Prostate gland (tissue), 2 donors: ENCODE results near the gene WDR93.

Experiments used
- POLR2A ChIP-seq: fragments of 450-650 bp; IDR thresholded peaks from one replicate; pipeline ENCODE4 v1.6.1; 2016; ENCODE audit warnings: antibody characterized with exemption, mild to moderate bottlenecking
- POLR2AphosphoS5 ChIP-seq: sonication (generic); formaldehyde crosslinking; IDR thresholded peaks from one replicate; pipeline ENCODE4 v1.6.1; 2017; ENCODE audit warnings: antibody characterized with exemption
- TF ChIP-seq, protein P1 (sequence below), 4 experiments: fragments of 200-600 bp in 2 of 4; fragments of 450-650 bp in 2 of 4; sonication (generic) in 2 of 4; IDR thresholded peaks; 1 replicate in 3 of 4; 2 replicates in 1 of 4; pipeline ENCODE4 v1.5.1; 2016 to 2019; ENCODE audit warnings: antibody characterized with exemption in 4 of 4, mild to moderate bottlenecking in 2 of 4, moderate library complexity in 2 of 4

DNA sequence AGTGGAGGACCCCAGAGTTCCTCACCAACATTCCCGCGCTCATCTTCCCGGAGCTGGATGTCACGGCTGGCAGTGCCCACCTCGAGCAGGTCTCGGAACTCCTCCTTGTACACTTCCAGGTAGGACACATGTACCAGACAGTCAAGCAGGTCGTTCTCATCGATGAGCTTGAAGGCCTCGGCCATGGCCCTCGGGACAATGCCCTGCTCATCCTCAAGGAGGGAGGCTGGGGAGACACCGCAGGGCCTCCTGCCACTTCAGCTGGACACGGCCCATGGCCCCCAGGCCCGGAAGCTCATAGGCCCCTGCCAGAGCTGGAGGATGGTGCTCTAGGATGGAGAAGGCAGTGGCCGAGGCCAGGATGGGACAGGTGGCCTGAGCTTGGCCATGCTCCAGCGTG, 40.9 kb upstream of the WDR93 start:
- TF ChIP-seq, protein P1, sequence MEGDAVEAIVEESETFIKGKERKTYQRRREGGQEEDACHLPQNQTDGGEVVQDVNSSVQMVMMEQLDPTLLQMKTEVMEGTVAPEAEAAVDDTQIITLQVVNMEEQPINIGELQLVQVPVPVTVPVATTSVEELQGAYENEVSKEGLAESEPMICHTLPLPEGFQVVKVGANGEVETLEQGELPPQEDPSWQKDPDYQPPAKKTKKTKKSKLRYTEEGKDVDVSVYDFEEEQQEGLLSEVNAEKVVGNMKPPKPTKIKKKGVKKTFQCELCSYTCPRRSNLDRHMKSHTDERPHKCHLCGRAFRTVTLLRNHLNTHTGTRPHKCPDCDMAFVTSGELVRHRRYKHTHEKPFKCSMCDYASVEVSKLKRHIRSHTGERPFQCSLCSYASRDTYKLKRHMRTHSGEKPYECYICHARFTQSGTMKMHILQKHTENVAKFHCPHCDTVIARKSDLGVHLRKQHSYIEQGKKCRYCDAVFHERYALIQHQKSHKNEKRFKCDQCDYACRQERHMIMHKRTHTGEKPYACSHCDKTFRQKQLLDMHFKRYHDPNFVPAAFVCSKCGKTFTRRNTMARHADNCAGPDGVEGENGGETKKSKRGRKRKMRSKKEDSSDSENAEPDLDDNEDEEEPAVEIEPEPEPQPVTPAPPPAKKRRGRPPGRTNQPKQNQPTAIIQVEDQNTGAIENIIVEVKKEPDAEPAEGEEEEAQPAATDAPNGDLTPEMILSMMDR (IDR thresholded peaks at IDR 0.05): no peak
- TF ChIP-seq POLR2AphosphoS5 (no peak), POLR2A (no peak)
